ENCODE measurements around the gene ZNF541.
"Not testable (repeated sequence)": the region's sequence is repeated elsewhere in the genome, so short reads cannot be mapped to it uniquely, and the experiment has no call there.

The ZNF541 gene

DNA sequence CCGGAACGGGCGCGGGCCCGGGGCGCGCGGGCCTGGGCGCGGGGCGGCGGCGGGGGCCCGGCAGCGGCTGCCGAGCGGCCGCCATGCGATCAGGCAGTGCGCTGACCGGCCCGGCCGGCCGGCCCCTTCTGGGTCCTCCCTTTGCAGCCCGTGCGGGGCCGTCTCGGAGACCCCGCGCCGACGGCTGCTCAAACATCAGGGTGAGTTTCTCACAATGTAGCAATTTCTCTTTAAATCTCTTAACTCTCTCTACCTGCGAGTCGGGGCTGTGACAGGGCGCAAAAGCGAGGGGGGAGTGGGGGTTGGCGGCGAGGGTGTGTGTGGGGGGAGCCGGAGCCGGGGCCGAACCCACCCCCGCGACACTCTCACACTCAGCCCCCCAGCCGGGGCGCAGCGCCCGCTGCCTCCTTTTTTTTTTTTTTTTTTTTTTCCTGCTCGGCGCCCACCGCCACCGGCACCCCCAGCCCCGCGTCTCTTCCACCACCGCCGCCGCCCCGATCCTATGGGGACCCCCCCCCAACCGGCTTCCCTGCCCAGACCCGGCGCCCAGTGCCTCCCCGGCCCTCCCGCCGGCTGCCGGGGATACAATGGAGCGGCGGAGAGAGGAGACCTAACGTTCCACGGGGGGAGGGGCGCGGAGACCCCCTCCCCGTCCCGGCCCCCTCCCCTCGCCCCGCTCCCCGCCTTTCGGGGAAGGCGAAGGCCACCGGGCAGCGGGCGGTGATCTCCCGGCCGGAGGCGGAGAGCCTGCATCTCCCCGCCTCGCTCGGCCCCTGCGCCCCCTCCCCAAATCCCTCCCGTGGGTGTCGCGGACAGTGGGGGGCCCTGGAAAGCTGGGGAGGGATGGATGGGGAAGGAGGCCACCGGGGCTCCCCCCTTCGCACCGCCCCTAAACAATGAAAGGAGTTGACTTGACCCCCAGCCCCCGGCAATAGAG is 36.3 kb upstream of the ZNF541 start, which contains the start of gene BICRA:
TSS of gene BICRA (plus strand) at position 166 of the 937 bp plus-strand sequence. CDS start 64,441 bp downstream, outside the sequence.
- Histone ChIP-seq H3K36me3 (ENCODE audit: control insufficient read depth, insufficient read depth, low read length) (peaks cover 4% of the 10 kb centered on the region; the same call in 1 of the 2 replicates), H3K9ac (ENCODE audit: low read length) (peak within 1 kb of the TSS; percentile 91), H3K4me1 (ENCODE audit: control insufficient read depth, insufficient read depth, low read length) (peaks cover 30% of the 10 kb centered on the region), H3K4me3 (ENCODE audit: low read depth, low read length) (peak within 1 kb of the TSS; percentile 98), H3K9me3 (ENCODE audit: control insufficient read depth, insufficient read depth, low read depth, low read length) (no peaks in the 10 kb centered on the region), H3K27ac (ENCODE audit: low read depth, low read length) (peak within 1 kb of the TSS; percentile 94), H3K27me3 (ENCODE audit: control insufficient read depth, insufficient read depth, low read length) (no peaks in the 10 kb centered on the region)

DNA sequence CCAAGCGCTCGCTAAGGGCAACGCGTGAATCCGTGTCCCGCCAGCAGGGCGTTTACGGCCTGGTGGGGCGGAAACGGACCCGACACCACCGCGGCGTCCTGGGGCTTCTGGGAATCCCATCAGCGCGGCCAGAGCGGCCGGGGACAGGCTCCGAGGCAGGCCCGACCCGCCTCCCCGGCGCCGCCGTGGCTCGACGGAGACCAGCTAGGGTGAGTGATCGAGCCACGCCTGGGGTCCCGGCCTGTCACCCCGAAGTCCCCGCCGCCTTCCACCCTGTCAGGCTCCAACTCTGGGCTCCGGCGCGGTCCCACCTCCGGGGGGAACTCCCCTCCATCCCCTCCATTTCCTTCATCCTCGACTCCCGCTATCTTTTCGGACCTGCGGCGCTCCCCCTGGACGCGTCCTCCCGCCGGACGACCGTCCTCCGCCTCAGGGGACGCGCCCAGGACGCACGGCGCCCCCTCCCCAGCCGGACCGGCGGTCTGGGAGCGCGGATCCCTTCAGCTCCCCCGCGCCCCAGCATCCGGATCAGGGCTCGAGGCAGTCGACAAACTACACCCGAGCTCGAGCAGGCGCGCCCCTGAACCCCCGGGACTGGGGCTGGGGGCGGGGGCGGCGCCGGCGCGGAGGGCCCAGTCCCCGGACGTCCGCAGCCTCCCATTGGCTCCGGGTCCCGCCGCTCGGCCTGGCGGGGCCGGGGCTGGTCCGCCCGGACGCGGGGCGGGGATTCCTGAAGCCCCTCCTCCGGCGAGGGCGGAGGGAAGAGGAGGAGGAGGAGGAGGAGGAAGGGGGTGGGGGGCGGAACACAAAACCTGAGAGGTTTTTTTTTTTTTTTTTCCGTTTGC is 35.3 kb upstream of the ZNF541 start:
- Histone ChIP-seq H3K4me1 (ENCODE audit: control insufficient read depth, insufficient read depth, low read length) (peaks cover 20% of the 10 kb centered on the region), H3K4me3 (ENCODE audit: low read depth, low read length) (peak overlapping the region; percentile 98), H3K9me3 (ENCODE audit: control insufficient read depth, insufficient read depth, low read depth, low read length) (no peaks in the 10 kb centered on the region), H3K27me3 (ENCODE audit: control insufficient read depth, insufficient read depth, low read length) (no peaks in the 10 kb centered on the region), H3K9ac (ENCODE audit: low read length) (peak overlapping the region; percentile 91), H3K36me3 (ENCODE audit: control insufficient read depth, insufficient read depth, low read length) (peaks cover 4% of the 10 kb centered on the region; the same call in 1 of the 2 replicates), H3K27ac (ENCODE audit: low read depth, low read length) (peak overlapping the region; percentile 94)

DNA sequence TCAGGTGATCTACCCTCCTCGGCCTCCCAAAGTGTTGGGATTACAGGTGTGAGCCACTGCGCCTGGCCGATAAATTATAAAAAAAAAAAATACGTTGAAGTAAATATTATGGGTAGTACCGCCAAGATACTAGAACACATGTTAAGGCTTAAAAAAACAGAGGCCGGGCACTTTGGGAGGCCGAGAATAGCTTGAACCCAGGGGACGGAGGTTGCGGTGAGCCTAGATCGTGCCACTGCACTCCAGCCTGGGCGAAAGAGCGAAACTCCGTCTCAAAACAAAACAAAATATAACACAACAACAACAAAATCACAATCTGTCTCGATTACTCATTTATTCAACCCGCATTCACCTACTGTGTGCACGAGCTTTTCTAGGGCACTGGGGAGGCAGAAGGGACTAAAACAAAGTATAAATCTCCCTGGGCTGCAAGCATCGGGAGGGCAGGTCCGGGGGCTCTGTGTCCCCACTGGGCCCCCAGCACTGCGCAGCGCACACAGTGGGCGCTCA is 34.7 kb upstream of the ZNF541 start:
- Histone ChIP-seq H3K4me1 (ENCODE audit: control insufficient read depth, insufficient read depth, low read length) (peaks cover 14% of the 10 kb centered on the region), H3K4me3 (ENCODE audit: low read depth, low read length) (peak overlapping the region; percentile 98), H3K36me3 (ENCODE audit: control insufficient read depth, insufficient read depth, low read length) (peaks cover 4% of the 10 kb centered on the region; the same call in 1 of the 2 replicates), H3K27me3 (ENCODE audit: control insufficient read depth, insufficient read depth, low read length) (no peaks in the 10 kb centered on the region), H3K9ac (ENCODE audit: low read length) (peak overlapping the region; percentile 91), H3K9me3 (ENCODE audit: control insufficient read depth, insufficient read depth, low read depth, low read length) (no peaks in the 10 kb centered on the region), H3K27ac (ENCODE audit: low read depth, low read length) (peak overlapping the region; percentile 94; the same call in 1 of the 2 replicates)

DNA sequence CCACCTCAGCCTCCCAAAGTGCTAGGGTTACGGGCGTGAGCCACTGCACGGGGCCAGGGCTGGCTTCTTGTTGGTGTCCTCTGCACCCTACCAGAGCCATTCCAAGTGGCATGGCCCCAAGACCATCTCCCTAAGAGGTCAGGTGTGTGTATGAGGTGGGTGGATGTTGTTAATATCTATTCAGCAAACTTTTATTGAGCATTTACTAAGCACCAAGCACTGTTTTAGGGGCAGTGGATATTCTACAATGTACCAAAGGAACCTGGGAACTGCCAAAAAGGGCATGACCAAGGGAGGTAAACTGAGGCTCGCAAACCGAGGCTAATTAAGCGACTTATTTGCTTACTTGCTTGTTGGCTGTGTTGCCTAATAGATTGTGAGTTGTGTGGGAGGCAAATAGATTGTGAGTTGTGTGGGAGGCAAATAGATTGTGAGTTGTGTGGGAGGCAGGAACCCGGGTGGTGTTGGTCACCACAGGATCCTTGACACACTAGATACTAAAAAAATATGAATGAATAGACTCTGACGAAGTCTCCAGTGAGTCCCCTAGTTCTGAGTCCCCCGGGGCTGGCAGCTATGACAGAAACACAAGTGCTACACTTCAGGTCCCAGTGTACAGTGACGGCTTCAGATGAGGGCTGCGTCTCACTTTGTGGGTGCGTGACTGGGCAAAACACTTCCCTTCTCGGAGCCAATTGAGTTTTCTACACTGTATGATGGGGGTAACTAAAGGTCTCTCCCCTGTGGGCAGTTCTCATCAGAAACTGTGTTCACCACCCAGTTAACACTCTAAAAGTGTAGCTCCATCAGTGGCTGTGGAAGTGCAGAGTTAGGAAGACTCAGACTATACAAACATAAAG is 31.0 kb upstream of the ZNF541 start:
- Histone ChIP-seq H3K27me3 (ENCODE audit: control insufficient read depth, insufficient read depth, low read length) (no peaks in the 10 kb centered on the region), H3K4me3 (ENCODE audit: low read depth, low read length) (no peak overlapping the region), H3K36me3 (ENCODE audit: control insufficient read depth, insufficient read depth, low read length) (peaks cover 2% of the 10 kb centered on the region; the same call in 1 of the 2 replicates), H3K9me3 (ENCODE audit: control insufficient read depth, insufficient read depth, low read depth, low read length) (no peaks in the 10 kb centered on the region), H3K9ac (ENCODE audit: low read length) (no peak overlapping the region), H3K4me1 (ENCODE audit: control insufficient read depth, insufficient read depth, low read length) (peaks cover 3% of the 10 kb centered on the region; the same call in 1 of the 2 replicates), H3K27ac (ENCODE audit: low read depth, low read length) (no peak overlapping the region)

DNA sequence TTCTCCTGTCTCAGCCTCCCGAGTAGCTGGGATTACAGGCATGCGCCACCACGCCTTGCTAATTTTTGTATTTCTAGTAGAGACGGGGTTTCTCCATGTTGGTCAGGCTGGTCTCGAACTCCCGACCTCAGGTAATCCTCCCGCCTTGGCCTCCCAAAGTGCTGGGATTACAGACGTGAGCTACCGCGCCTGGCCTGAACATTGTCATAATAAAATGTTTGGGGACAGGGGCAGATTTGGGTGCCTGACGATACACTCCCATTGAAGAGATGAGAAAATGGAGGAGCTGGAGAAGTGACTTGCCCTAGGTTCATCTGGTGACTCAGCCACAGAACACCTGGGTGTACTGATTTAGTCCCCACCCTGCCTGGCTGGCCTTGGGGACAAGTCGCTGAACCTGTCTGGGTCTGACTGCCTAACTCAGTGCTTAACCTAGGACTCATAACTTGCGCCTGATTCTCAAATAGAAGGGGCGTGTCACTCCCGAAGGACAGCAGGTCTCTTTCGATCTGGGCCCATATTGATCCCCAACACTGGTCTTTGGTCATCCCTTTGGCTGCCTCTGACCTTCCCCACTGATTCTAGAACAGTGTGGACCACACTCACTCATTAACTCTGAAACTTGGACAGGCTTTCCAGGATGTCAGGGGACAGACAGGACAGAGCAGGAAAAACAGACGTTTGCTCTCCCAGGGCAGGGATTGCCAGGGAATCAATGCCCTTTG is 28.4 kb upstream of the ZNF541 start:
- Histone ChIP-seq H3K27ac (ENCODE audit: low read depth, low read length) (peak overlapping the region; percentile 80; the same call in 1 of the 2 replicates), H3K36me3 (ENCODE audit: control insufficient read depth, insufficient read depth, low read length) (no peaks in the 10 kb centered on the region), H3K4me3 (ENCODE audit: low read depth, low read length) (peak overlapping the region; percentile 73), H3K9me3 (ENCODE audit: control insufficient read depth, insufficient read depth, low read depth, low read length) (no peaks in the 10 kb centered on the region), H3K27me3 (ENCODE audit: control insufficient read depth, insufficient read depth, low read length) (no peaks in the 10 kb centered on the region), H3K9ac (ENCODE audit: low read length) (peak overlapping the region; percentile 74), H3K4me1 (ENCODE audit: control insufficient read depth, insufficient read depth, low read length) (peaks cover 9% of the 10 kb centered on the region)

DNA sequence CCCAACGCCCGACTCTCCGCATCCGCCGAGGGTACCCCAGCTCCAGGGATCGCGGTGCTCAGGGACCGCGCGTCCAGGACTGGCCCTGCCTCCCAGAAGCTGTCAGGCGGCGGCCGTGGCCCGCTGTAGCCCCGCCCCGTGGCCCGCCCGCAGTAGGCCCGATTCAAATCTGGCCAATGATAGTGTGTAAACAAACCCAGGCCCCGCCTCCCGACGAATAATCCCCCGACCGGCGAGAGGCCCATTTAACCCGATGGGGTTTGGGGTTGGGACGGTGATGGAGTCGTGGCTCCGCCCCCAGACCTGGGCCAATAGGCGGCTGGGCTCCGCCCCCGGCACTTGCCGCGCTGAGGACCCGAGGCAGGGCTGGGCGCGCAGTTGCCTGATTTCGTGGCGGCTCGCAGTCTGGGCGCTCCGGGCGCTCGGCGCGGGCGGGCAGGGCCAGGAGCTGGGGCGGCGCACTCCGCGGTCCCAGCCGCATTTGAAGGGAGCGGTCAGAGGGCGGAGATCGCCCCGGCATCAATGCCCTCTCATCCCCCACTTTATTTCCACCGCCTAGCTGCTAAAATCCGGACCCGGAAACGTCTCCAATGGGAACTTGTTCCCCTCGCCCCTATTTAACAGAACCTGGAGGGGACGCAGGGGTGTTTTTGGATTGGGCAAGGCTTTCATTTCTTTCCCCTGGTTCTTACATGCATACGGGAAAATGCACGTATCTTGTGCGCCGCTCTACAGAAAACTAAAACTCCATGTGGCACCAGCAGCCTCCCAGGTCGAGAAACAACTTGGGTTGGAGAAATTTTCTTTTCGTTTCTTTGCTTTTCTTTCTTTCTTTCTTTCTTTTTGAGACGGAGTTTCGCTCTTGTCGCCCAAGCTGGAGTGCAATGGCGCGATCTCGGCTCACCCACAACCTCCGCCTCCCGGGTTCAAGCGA is 27.6 kb upstream of the ZNF541 start:
- H3K36me3 ChIP-seq (ENCODE audit: control insufficient read depth, insufficient read depth, low read length), result no peaks in the 10 kb centered on the region
- H3K4me1 ChIP-seq (ENCODE audit: control insufficient read depth, insufficient read depth, low read length), result peaks cover 9% of the 10 kb centered on the region
- H3K4me3 ChIP-seq (ENCODE audit: low read depth, low read length), result peak overlapping the region; percentile 73
- peak overlapping the region; percentile 80; the same call in 1 of the 2 replicates for H3K27ac ChIP-seq (ENCODE audit: low read depth, low read length)
- no peaks in the 10 kb centered on the region for H3K27me3 ChIP-seq (ENCODE audit: control insufficient read depth, insufficient read depth, low read length)
- no peaks in the 10 kb centered on the region for H3K9me3 ChIP-seq (ENCODE audit: control insufficient read depth, insufficient read depth, low read depth, low read length)
- peak overlapping the region; percentile 74 for H3K9ac ChIP-seq (ENCODE audit: low read length)

DNA sequence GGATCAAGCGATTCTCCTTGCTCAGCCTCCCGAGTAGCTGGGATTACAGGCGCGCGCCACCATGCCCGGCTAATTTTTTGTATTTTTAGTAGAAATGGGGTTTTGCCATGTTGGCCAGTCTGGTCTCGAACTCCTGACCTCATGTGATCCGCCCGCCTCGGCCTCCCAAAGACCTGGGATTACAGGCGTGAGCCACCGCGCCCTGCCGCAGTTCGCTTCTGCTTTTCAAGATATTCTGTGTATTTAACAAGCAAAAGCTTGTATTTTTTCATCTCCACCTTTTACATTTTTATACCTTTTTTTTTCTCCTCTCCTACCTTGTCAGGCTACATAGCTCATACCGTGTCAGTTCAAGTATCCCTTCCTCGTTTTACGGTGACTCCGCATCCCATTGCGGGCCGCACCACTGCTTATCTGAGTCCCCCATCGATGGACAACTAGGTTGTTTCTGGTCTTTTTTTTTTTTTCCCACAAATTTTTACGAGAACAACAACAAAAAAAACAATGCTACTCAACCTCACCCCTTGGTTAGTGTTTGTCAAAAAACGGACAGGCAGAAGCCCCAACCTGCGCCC is 26.8 kb upstream of the ZNF541 start:
- H3K4me3 ChIP-seq (ENCODE audit: low read depth, low read length), result peak overlapping the region; percentile 64
- H3K27ac ChIP-seq (ENCODE audit: low read depth, low read length), result peak overlapping the region; percentile 69
- peak overlapping the region; percentile 61 for H3K9ac ChIP-seq (ENCODE audit: low read length)
- H3K4me1 ChIP-seq (ENCODE audit: control insufficient read depth, insufficient read depth, low read length); H3K36me3 ChIP-seq (ENCODE audit: control insufficient read depth, insufficient read depth, low read length); H3K27me3 ChIP-seq (ENCODE audit: control insufficient read depth, insufficient read depth, low read length); H3K9me3 ChIP-seq (ENCODE audit: control insufficient read depth, insufficient read depth, low read depth, low read length): not testable (repeated sequence)

DNA sequence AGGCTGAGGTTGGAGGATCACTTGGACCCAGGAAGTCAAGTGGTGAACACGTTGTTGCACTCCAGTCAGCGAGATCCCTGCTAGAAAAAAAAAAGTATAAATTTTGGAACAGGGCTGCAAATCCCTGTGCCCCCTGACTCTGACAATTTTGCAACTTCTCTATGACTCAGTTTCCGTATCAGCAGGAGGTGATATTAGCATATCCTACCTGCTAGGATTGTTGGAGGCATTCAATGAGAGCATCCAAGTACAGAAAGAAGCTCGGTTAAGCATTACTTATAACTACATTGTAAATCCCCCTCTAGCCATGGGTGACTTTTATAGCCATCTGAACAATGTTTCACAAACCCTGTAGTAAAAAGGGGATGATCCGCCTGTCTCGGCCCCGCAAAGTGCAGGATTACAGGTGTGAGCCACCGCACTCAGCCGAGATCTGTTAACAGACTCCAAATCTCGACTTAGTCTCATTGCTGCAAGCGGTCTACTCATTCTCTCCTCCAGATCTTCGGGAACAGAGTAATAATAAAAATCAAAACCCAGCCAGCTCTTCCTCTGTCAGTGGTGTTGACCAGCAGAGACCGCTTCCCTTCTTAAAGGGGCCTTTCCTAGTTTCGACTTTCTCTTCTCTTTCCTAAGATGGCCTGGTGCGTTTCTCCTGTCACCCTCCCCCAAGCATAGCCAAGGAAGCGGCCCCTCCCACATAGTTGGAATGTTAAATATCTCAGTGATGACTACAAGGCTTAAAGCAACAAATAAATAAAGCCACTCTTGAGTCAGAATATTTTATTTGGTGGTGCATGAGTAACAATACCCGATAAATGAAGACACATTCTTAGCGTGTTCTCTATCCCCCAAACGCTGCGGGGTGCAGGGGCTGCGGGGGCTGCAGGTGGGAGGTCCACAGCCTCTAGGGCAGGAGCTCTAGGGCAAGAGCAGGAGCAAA is 25.7 kb upstream of the ZNF541 start:
- Histone ChIP-seq H3K9ac (ENCODE audit: low read length) (peak overlapping the region; percentile 76), H3K9me3 (ENCODE audit: control insufficient read depth, insufficient read depth, low read depth, low read length) (no peaks in the 10 kb centered on the region), H3K36me3 (ENCODE audit: control insufficient read depth, insufficient read depth, low read length) (no peaks in the 10 kb centered on the region), H3K27ac (ENCODE audit: low read depth, low read length) (peak overlapping the region; percentile 69), H3K4me1 (ENCODE audit: control insufficient read depth, insufficient read depth, low read length) (peaks cover 9% of the 10 kb centered on the region), H3K27me3 (ENCODE audit: control insufficient read depth, insufficient read depth, low read length) (no peaks in the 10 kb centered on the region), H3K4me3 (ENCODE audit: low read depth, low read length) (peak overlapping the region; percentile 64)

All from HUES6 (cell line).